GM12872 (cell line): ENCODE results near the gene CBFA2T3.

Experiments used
- TF ChIP-seq, protein P1 (sequence below): IDR thresholded peaks from 3 replicates; pipeline ENCODE4 v1.5.1; 2011; ENCODE audit warnings: low read depth, mild to moderate bottlenecking, low read length, moderate library complexity; ENCODE audit not compliant: insufficient read depth

The CBFA2T3 gene

DNA sequence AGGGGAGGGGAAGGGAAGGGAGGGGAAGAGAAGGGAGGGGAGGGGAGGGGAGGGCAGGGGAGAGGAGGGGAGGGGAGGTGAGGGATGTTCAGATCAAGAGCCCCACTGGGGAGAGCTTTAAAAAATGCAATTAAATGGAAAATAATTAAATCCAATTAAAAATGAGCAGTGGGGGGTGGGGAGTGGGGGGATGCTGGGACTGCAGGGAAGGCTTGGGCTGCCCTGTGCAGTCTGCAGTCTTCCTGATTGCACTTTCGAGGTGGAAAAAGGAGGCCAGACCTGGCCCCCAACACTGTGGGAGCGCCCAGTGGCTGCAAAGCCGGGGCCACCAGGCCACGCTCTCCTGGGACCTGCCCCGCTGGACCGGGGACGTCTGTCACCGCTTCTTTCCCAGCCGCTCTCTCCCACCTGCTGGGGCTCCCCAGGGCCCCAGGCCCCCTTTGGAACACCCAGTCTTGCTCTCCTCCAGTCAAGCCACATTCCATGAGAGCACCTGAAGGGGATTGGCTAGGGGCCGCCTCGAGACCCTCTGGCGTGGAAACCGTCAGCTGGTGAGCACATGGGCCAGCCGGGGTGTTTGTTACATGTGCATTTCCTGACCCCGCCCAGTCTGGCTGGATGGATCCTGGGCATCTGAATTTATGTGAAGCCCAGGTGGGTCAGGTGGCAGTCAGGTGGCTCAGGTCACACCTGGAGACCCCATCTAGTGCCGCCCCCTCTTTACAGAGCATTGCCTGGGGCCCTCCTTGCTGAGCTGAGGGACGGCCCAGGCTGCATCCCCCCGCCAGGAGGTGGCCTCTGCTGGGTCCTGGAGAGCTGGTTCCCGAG, 37.6 kb upstream of the CBFA2T3 start:
- TF ChIP-seq, protein P1, sequence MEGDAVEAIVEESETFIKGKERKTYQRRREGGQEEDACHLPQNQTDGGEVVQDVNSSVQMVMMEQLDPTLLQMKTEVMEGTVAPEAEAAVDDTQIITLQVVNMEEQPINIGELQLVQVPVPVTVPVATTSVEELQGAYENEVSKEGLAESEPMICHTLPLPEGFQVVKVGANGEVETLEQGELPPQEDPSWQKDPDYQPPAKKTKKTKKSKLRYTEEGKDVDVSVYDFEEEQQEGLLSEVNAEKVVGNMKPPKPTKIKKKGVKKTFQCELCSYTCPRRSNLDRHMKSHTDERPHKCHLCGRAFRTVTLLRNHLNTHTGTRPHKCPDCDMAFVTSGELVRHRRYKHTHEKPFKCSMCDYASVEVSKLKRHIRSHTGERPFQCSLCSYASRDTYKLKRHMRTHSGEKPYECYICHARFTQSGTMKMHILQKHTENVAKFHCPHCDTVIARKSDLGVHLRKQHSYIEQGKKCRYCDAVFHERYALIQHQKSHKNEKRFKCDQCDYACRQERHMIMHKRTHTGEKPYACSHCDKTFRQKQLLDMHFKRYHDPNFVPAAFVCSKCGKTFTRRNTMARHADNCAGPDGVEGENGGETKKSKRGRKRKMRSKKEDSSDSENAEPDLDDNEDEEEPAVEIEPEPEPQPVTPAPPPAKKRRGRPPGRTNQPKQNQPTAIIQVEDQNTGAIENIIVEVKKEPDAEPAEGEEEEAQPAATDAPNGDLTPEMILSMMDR: no peak

DNA sequence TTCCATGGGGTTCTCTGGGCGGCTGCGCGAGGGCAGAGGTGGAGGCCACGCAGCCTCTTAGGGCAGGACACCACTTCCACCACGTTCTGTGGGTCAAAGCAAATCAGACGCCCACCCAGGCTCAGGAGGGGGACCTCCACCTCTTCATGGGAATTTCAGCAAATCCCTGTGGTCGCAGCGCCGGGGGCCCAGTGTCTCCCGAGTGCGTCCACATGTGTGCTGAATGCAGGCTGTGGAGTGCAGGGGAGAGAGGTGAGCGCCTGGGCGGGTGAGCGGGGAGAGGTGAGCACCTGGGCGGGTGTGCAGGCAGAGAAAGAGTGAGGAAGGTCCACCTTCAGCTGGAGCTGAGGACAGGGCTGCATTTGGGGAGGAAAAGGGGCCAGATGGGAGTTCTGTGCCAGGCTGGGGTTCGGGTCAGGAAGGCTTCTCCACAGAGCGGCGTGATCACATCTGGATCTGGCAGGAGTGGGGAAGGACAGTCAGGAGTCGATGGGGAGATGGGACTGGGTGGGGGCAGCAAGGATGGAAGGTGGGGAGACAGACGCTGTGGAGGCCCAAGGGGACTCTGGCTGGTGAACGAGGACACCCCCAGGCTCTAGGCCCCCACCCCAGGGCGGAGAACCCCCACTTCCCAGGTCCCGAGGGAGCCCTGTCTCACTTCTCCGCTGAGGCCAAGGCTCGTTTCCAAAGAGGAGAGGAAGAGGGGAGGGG, 36.8 kb upstream of the CBFA2T3 start:
- TF ChIP-seq, protein P1: no peak

DNA sequence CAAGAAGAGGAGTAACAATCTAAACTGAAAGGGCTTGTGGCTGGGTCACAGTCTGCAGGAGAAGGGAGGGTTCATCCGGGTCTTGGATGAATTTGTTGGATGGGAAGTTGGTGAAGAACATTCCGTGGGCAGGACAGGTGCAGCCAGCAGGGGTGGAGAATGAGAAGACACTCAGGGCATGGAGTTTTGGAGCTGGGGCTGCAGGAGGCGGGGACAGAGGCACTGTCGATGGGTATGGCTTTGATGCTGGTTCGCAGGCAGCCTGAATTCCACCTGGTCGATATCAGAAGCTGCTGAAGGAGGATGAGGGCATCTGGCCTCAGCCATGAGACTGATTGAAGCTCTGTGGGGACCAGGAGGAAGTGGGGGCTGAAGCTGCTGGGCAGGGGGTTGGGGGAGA, 36.1 kb upstream of the CBFA2T3 start:
- TF ChIP-seq, protein P1: no peak

DNA sequence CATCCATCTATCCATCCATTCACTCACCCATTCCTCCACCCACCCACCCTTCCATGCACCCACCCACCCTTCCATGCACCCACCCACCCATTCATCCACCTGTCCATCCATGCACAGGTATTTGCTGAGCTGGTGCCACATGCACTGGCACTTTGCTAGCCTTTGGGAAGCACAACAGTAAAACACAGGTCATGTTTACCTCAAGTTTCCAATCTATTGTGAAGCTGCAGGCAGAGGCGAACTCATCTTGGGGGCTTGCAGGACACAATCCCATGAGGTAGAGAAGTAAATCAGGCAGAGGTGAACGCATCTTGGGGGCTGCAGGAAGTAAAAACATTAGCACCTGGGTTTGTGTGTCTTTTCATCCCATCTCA, 35.6 kb upstream of the CBFA2T3 start:
- TF ChIP-seq, protein P1: no peak

DNA sequence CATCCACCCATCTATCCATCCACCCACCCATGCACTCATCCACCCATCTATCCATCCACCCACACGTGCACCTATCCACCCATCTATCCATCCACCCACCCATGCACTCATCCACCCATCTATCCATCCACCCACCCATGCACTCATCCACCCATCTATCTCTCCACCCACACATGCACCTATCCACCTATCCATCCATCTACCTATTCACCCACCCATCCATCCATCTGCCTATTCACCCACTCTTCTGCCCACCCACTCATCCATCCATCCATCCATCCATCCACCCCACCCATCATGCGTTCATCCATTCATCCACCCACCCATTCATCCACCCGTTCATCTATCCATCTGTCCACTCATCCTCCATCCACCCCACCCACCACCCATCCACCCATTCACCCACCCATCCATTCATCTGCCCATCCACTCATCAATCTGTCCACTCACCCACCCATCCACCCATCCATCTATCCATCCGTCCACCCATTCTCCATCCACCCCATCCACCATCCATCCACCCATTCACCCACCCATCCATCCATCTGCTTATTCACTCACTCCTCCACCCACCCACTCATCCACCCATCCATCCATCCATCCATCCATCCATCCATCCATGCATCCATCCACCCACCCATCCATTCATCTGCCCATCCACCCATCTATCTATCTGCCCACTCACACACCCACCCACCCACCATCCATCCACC, 35.1 kb upstream of the CBFA2T3 start:
- TF ChIP-seq, protein P1: no peak

DNA sequence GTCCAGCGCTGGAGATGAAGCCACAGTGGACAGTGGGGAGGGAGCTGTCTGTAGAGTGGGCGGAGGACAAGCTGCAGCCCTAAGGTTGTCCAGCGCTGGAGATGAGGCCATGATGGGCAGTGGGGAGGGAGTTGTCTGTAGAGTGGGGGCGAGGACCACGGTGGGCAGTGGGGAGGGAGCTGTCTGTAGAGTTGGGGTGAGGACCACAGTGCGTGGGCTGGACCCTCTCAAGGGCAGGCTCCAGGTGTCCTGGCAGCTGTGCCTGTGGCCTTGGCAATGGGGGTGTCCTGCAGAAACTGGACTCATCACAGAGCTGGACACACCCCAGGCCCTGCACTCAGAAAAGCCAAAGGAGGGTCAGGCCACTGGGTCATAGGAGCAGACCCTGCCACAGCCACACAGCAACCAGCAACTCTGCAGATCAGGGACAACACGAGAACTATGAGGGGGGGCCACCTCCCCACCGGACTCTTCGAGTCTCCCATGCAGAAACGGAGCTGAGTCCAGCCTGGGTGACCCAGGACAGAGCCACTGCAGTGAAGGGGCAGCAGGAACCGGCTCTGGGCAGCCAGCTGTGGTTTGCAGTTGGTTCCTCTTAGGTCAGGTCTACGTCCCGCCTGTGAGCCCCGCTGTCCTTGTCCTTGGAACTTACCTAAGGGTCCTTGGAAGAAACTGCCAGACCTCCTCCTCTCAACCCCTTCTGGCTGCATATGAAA, 33.4 kb upstream of the CBFA2T3 start:
- TF ChIP-seq, protein P1: no peak
